Measurements from ENCODE around the gene GPATCH8.

The GPATCH8 gene

DNA sequence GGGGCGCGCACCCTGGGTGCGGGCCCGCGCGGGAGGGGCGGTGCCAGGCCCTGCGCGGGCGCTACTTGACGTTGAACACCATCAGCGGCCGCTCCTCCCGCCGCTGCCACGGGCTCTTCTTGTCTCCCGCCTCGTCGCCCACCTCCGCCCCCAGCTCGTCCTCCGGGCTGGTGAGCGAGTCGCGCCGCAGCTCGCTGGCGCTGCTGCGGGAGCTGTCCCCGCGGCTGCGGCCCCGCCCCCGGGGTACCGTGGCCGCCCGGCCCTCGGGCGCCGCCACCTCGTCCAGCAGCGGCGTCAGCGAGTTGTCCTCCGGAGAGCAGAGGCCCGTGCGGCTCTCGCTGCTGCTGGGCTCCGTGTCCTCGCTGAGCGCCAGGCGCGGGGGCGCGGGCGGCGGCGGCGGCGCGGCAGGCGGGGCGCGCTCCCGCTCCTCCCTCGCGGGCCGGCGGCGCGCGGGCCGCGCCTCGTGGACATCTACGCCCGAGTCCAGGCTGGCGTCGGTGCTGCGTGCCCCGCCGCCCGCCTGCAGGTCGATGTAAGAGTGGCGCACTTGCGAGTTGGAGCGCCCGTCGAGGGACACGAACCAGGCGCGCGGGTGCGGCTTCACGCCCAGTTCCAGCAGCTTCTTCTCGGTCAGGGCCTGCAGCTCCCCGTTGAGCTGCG is 149.4 kb downstream of the GPATCH8 start:
- peak overlapping the region; percentile 57 for H4K8ac ChIP-seq (ENCODE audit: low read depth, low read length)
- H3K36me3 ChIP-seq (ENCODE audit: control insufficient read depth in 1 of 2, insufficient read depth in 2 of 2, low read length in 2 of 2) = peaks cover 41 to 47% of the 10 kb centered on the region in 2 experiments
- H3K79me2 ChIP-seq (ENCODE audit: control insufficient read depth, insufficient read depth, low read length, poor library complexity) = no peaks in the 10 kb centered on the region
- peak overlapping the region; percentile 40 for H2AFZ ChIP-seq (ENCODE audit: insufficient read depth, low read length, poor library complexity)
- H3K4me2 ChIP-seq (ENCODE audit: low read length) = peak overlapping the region; percentile 90
- peak; percentile 26 to 62 for DNase-seq
- no peak overlapping the region for H2BK5ac ChIP-seq (ENCODE audit: low read depth, low read length, poor library complexity)
- H3K4ac ChIP-seq (ENCODE audit: low read depth, low read length) = no peak overlapping the region
- no peaks in the 10 kb centered on the region for H3K27me3 ChIP-seq (ENCODE audit: insufficient read depth, low read length)
- no peak overlapping the region for H2AK5ac ChIP-seq (ENCODE audit: low read length)
- H3K9ac ChIP-seq (ENCODE audit: low read length) = no peak overlapping the region
- no peak overlapping the region for H2BK12ac ChIP-seq (ENCODE audit: low read length)
- H3K14ac ChIP-seq (ENCODE audit: low read length) = no peak overlapping the region
- no CpG with 5 or more reads among the region's 98 CpGs for WGBS (ENCODE audit: extremely low coverage, insufficient coverage, insufficient read length)
- H3K27ac ChIP-seq (ENCODE audit: low read depth, low read length) = no peak overlapping the region
- no peaks in the 10 kb centered on the region for H3K79me1 ChIP-seq (ENCODE audit: low read length)
- peaks cover 0 to 5% of the 10 kb centered on the region in 2 experiments for H3K4me1 ChIP-seq (ENCODE audit: control insufficient read depth in 1 of 2, insufficient read depth in 2 of 2, low read length in 2 of 2)
- peak overlapping the region; percentile 30 for H4K91ac ChIP-seq (ENCODE audit: low read depth, low read length)
- no peaks in the 10 kb centered on the region for H3K9me3 ChIP-seq (ENCODE audit: insufficient read depth, low read depth, low read length)
- peak overlapping the region; percentile 50 for H4K12ac ChIP-seq (ENCODE audit: low read depth, low read length)
- H3K4me3 ChIP-seq (ENCODE audit: low read depth, low read length) = peak overlapping the region; percentile 66
- H2BK120ac ChIP-seq (ENCODE audit: insufficient read depth, low read length, poor library complexity) = no peak overlapping the region
- H3K23ac ChIP-seq (ENCODE audit: low read length) = no peak overlapping the region
- H3K18ac ChIP-seq (ENCODE audit: low read length) = no peak overlapping the region

DNA sequence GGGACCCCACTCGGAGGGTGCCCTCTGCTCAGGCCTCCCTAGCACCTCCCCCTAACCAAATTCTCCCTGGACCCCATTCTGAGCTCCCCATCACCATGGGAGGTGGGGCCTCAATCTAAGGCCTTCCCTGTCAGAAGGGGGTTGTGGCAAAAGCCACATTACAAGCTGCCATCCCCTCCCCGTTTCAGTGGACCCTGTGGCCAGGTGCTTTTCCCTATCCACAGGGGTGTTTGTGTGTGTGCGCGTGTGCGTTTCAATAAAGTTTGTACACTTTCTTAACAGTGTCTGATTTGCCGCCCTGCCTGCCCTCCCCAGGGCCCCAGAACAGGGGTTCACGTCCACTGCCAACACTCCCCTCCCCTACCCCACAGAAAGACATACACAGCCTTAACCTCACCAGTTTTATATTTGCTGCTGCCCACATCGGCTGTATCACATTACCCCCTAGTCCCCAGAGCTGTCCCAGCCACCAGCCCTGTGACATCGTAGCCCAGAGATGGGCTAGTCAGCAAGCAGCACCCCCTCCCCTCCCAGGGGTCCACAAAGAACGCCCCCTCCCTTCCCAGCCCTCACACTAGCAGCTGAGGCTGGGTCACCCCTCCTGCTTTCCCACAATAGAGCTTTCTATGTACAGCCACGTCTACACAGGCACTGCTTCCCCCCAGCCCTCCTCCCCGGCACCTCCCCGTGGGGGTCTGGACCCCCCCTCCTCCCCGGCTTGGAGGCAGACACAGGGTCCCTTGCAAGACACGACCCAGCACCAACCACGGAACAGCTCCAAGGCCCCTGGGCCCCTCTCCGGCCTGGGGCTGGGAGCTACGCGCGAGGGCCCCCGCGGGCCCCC is 150.2 kb downstream of the GPATCH8 start:
- Histone ChIP-seq H3K14ac (ENCODE audit: low read length) (no peak overlapping the region), H2AFZ (ENCODE audit: insufficient read depth, low read length, poor library complexity) (no peak overlapping the region), H3K4me3 (ENCODE audit: low read depth, low read length) (no peak overlapping the region), H2BK5ac (ENCODE audit: low read depth, low read length, poor library complexity) (no peak overlapping the region), H4K12ac (ENCODE audit: low read depth, low read length) (no peak overlapping the region), H3K27ac (ENCODE audit: low read depth, low read length) (no peak overlapping the region), H3K27me3 (ENCODE audit: insufficient read depth, low read length) (no peaks in the 10 kb centered on the region), H3K79me1 (ENCODE audit: low read length) (no peaks in the 10 kb centered on the region), H3K18ac (ENCODE audit: low read length) (no peak overlapping the region), H3K4me2 (ENCODE audit: low read length) (peak overlapping the region; percentile 90), H3K23ac (ENCODE audit: low read length) (no peak overlapping the region), H3K79me2 (ENCODE audit: control insufficient read depth, insufficient read depth, low read length, poor library complexity) (no peaks in the 10 kb centered on the region), H3K4me1 (ENCODE audit: control insufficient read depth in 1 of 2, insufficient read depth in 2 of 2, low read length in 2 of 2) (peaks cover 0 to 5% of the 10 kb centered on the region in 2 experiments), H2BK120ac (ENCODE audit: insufficient read depth, low read length, poor library complexity) (no peak overlapping the region), H3K4ac (ENCODE audit: low read depth, low read length) (no peak overlapping the region), H4K91ac (ENCODE audit: low read depth, low read length) (no peak overlapping the region), H4K8ac (ENCODE audit: low read depth, low read length) (no peak overlapping the region), H2BK12ac (ENCODE audit: low read length) (no peak overlapping the region), H2AK5ac (ENCODE audit: low read length) (no peak overlapping the region), H3K36me3 (ENCODE audit: control insufficient read depth in 1 of 2, insufficient read depth in 2 of 2, low read length in 2 of 2) (peaks cover 45 to 47% of the 10 kb centered on the region in 2 experiments), H3K9ac (ENCODE audit: low read length) (no peak overlapping the region), H3K9me3 (ENCODE audit: insufficient read depth, low read depth, low read length) (no peaks in the 10 kb centered on the region)
- WGBS (ENCODE audit: extremely low coverage, insufficient coverage, insufficient read length) = no CpG with 5 or more reads among the region's 22 CpGs
- DNase-seq = no peak

- no peak overlapping the region for H2BK120ac ChIP-seq (ENCODE audit: insufficient read depth, low read length, poor library complexity)
Measured at GRCh38 chr17:44351961-44352827, 151.0 kb downstream of the GPATCH8 start.

GRCh38 chr17:44351464-44351863 is 151.7 kb downstream of the GPATCH8 start:
- H3K18ac ChIP-seq (ENCODE audit: low read length) = no peak overlapping the region
- H3K9ac ChIP-seq (ENCODE audit: low read length) = no peak overlapping the region
- H2AFZ ChIP-seq (ENCODE audit: insufficient read depth, low read length, poor library complexity) = no peak overlapping the region
- no peak overlapping the region for H2AK5ac ChIP-seq (ENCODE audit: low read length)
- peaks cover 0 to 5% of the 10 kb centered on the region in 2 experiments for H3K4me1 ChIP-seq (ENCODE audit: control insufficient read depth in 1 of 2, insufficient read depth in 2 of 2, low read length in 2 of 2)
- no peak overlapping the region for H3K4ac ChIP-seq (ENCODE audit: low read depth, low read length)
- H3K9me3 ChIP-seq (ENCODE audit: insufficient read depth, low read depth, low read length) = no peaks in the 10 kb centered on the region
- H3K14ac ChIP-seq (ENCODE audit: low read length) = no peak overlapping the region
- DNase-seq = no peak
- H4K91ac ChIP-seq (ENCODE audit: low read depth, low read length) = no peak overlapping the region
- no peak overlapping the region for H4K8ac ChIP-seq (ENCODE audit: low read depth, low read length)
- WGBS (ENCODE audit: extremely low coverage, insufficient coverage, insufficient read length) = no CpG with 5 or more reads among the region's 8 CpGs
- H4K12ac ChIP-seq (ENCODE audit: low read depth, low read length) = no peak overlapping the region
- no peaks in the 10 kb centered on the region for H3K79me1 ChIP-seq (ENCODE audit: low read length)
- H3K27me3 ChIP-seq (ENCODE audit: insufficient read depth, low read length) = no peaks in the 10 kb centered on the region
- no peak overlapping the region for H2BK5ac ChIP-seq (ENCODE audit: low read depth, low read length, poor library complexity)
- H2BK12ac ChIP-seq (ENCODE audit: low read length) = no peak overlapping the region
- H2BK120ac ChIP-seq (ENCODE audit: insufficient read depth, low read length, poor library complexity) = no peak overlapping the region
- H3K4me2 ChIP-seq (ENCODE audit: low read length) = no peak overlapping the region
- H3K79me2 ChIP-seq (ENCODE audit: control insufficient read depth, insufficient read depth, low read length, poor library complexity) = no peaks in the 10 kb centered on the region
- peaks cover 45 to 46% of the 10 kb centered on the region in 2 experiments for H3K36me3 ChIP-seq (ENCODE audit: control insufficient read depth in 1 of 2, insufficient read depth in 2 of 2, low read length in 2 of 2)
- no peak overlapping the region for H3K27ac ChIP-seq (ENCODE audit: low read depth, low read length)
- H3K23ac ChIP-seq (ENCODE audit: low read length) = no peak overlapping the region
- H3K4me3 ChIP-seq (ENCODE audit: low read depth, low read length) = no peak overlapping the region

More at GRCh38 chr17:44351961-44352827, 151.0 kb downstream of the GPATCH8 start:
- Histone ChIP-seq H4K8ac (ENCODE audit: low read depth, low read length) (no peak overlapping the region), H3K27ac (ENCODE audit: low read depth, low read length) (no peak overlapping the region), H2BK5ac (ENCODE audit: low read depth, low read length, poor library complexity) (no peak overlapping the region), H3K36me3 (ENCODE audit: control insufficient read depth in 1 of 2, insufficient read depth in 2 of 2, low read length in 2 of 2) (peaks cover 45 to 47% of the 10 kb centered on the region in 2 experiments), H3K79me2 (ENCODE audit: control insufficient read depth, insufficient read depth, low read length, poor library complexity) (no peaks in the 10 kb centered on the region), H3K9ac (ENCODE audit: low read length) (no peak overlapping the region), H3K4ac (ENCODE audit: low read depth, low read length) (no peak overlapping the region), H3K14ac (ENCODE audit: low read length) (no peak overlapping the region), H3K18ac (ENCODE audit: low read length) (no peak overlapping the region), H3K27me3 (ENCODE audit: insufficient read depth, low read length) (no peaks in the 10 kb centered on the region), H3K4me3 (ENCODE audit: low read depth, low read length) (peak overlapping the region; percentile 6), H4K91ac (ENCODE audit: low read depth, low read length) (no peak overlapping the region), H3K4me2 (ENCODE audit: low read length) (no peak overlapping the region), H4K12ac (ENCODE audit: low read depth, low read length) (no peak overlapping the region), H3K4me1 (ENCODE audit: control insufficient read depth in 1 of 2, insufficient read depth in 2 of 2, low read length in 2 of 2) (peaks cover 0 to 5% of the 10 kb centered on the region in 2 experiments), H2AK5ac (ENCODE audit: low read length) (no peak overlapping the region), H2BK12ac (ENCODE audit: low read length) (no peak overlapping the region), H3K79me1 (ENCODE audit: low read length) (no peaks in the 10 kb centered on the region), H3K9me3 (ENCODE audit: insufficient read depth, low read depth, low read length) (no peaks in the 10 kb centered on the region), H3K23ac (ENCODE audit: low read length) (no peak overlapping the region), H2AFZ (ENCODE audit: insufficient read depth, low read length, poor library complexity) (no peak overlapping the region)
- no peak for DNase-seq
- WGBS (ENCODE audit: extremely low coverage, insufficient coverage, insufficient read length) = no CpG with 5 or more reads among the region's 36 CpGs

Data from trophoblast cell (in vitro differentiated cells and primary cell).